IMR-90 (cell line): ENCODE measurements around the gene FBXW2. TPM values are rescaled to one million over a fixed set of nuclear protein-coding genes. Genes with fewer than 3 reads are reported as not detected.

ENCODE experiments used
- ATAC-seq: fragments of 200-7000 bp; cut with Tn5 transposase; 2 replicates; pipeline ENCODE4 v1.9.1; 2020; ENCODE audit warnings: low read depth, mild to moderate bottlenecking, moderate library complexity
- BruUV-seq: library from RNA; stranded (reverse); fragments of 400-500 nt; replicated peaks from 2 replicates; lab custom pipeline; 2021; lab: Mats Ljungman, UMichigan
- CTCF ChIA-PET: fragments of 300-600 bp; formaldehyde crosslinking; extraction: SDS; loops from one replicate; lab custom pipeline; 2021; ENCODE audit warnings: antibody characterized with exemption; lab: Yijun Ruan, JAX
- POLR2A ChIA-PET: fragments of 300-600 bp; sonication (Branson Sonifier 250); formaldehyde crosslinking; loops from one replicate; lab custom pipeline; 2022; ENCODE audit warnings: antibody characterized with exemption; ENCODE audit not compliant: unreplicated experiment; lab: Charles Lee
- DNase-seq: peaks from one replicate; pipeline ENCODE4 v3.0.0; 2013
- H2AFZ ChIP-seq: replicated peaks from 2 replicates; pipeline ENCODE3; 2013; ENCODE audit warnings: low read length, mild to moderate bottlenecking; ENCODE audit not compliant: poor library complexity
- H2AK5ac ChIP-seq: 2 replicates; pipeline ENCODE4 v1.6.1; 2013; ENCODE audit warnings: low read depth, low read length, inconsistent platforms
- H2AK9ac ChIP-seq: replicated peaks from 2 replicates; pipeline ENCODE3; 2013; ENCODE audit warnings: mild to moderate bottlenecking, low read depth, low read length, moderate library complexity; ENCODE audit not compliant: poor library complexity
- H2BK120ac ChIP-seq: 2 replicates; pipeline ENCODE4 v1.6.1; 2013; ENCODE audit warnings: low read depth, low read length, inconsistent platforms
- H2BK15ac ChIP-seq: 3 replicates; pipeline ENCODE4 v1.6.1; 2013; ENCODE audit warnings: low read depth, low read length, inconsistent platforms
- H2BK20ac ChIP-seq: 2 replicates; pipeline ENCODE4 v1.6.1; 2013; ENCODE audit warnings: low read depth, mild to moderate bottlenecking, inconsistent platforms, low read length, moderate library complexity
- H2BK5ac ChIP-seq: 2 replicates; pipeline ENCODE4 v1.6.1; 2013; ENCODE audit warnings: mild to moderate bottlenecking, low read depth, low read length, inconsistent platforms; ENCODE audit not compliant: poor library complexity, severe bottlenecking
- H3K14ac ChIP-seq: replicated peaks from 2 replicates; pipeline ENCODE4 v1.6.1; 2013; ENCODE audit warnings: low read depth, low read length, inconsistent platforms
- H3K18ac ChIP-seq: 2 replicates; pipeline ENCODE4 v1.6.1; 2013; ENCODE audit warnings: low read depth, low read length, control low read depth
- H3K23ac ChIP-seq: 2 replicates; pipeline ENCODE4 v1.6.1; 2013; ENCODE audit warnings: low read depth, low read length, inconsistent platforms
- H3K27ac ChIP-seq: 2 replicates; pipeline ENCODE4 v1.5.1; 2013; ENCODE audit warnings: mild to moderate bottlenecking, control low read depth, low read length; ENCODE audit not compliant: insufficient read depth
- H3K27me3 ChIP-seq: 2 replicates; pipeline ENCODE4 v1.6.1; 2013; ENCODE audit warnings: low read length; ENCODE audit not compliant: control insufficient read depth, insufficient read depth
- H3K36me3 ChIP-seq: 2 replicates; pipeline ENCODE4 v1.6.1; 2013; ENCODE audit warnings: low read length, mixed read lengths; ENCODE audit not compliant: control insufficient read depth, insufficient read depth
- H3K4ac ChIP-seq: 2 replicates; pipeline ENCODE4 v1.6.1; 2013; ENCODE audit warnings: low read depth, low read length, inconsistent platforms
- H3K4me1 ChIP-seq: 2 replicates; pipeline ENCODE4 v1.6.1; 2013; ENCODE audit warnings: low read length, mixed read lengths; ENCODE audit not compliant: control insufficient read depth, insufficient read depth
- H3K4me2 ChIP-seq: 2 replicates; pipeline ENCODE4 v1.6.1; 2013; ENCODE audit warnings: low read depth, mild to moderate bottlenecking, control low read depth, low read length, moderate library complexity
- H3K4me3 ChIP-seq: 2 replicates; pipeline ENCODE4 v1.5.1; 2013; ENCODE audit warnings: low read depth, mild to moderate bottlenecking, control low read depth, low read length, moderate library complexity; ENCODE audit not compliant: insufficient read depth
- H3K56ac ChIP-seq: 2 replicates; pipeline ENCODE4 v1.6.1; 2013; ENCODE audit warnings: low read length, inconsistent platforms; ENCODE audit not compliant: insufficient read depth; ENCODE audit errors: extremely low read depth
- H3K79me1 ChIP-seq, 2 experiments: 2 replicates each; pipeline ENCODE4 v1.6.1; 2013; ENCODE audit warnings: low read length in 2 of 2, inconsistent platforms in 1 of 2, low read depth in 1 of 2
- H3K9ac ChIP-seq: 2 replicates; pipeline ENCODE4 v1.6.1; 2013; ENCODE audit warnings: low read depth, low read length, control low read depth
- H3K9me1 ChIP-seq: 2 replicates; pipeline ENCODE4 v1.6.1; 2013; ENCODE audit warnings: low read length, inconsistent platforms; ENCODE audit not compliant: insufficient read depth
- H3K9me3 ChIP-seq: 2 replicates; pipeline ENCODE4 v1.6.1; 2013; ENCODE audit warnings: low read length; ENCODE audit not compliant: control insufficient read depth, insufficient read depth
- H4K20me1 ChIP-seq: 2 replicates; pipeline ENCODE4 v1.6.1; 2013; ENCODE audit warnings: low read length, inconsistent platforms; ENCODE audit not compliant: insufficient read depth
- H4K5ac ChIP-seq: 2 replicates; pipeline ENCODE4 v1.6.1; 2013; ENCODE audit warnings: mild to moderate bottlenecking, low read depth, low read length, control low read depth
- H4K8ac ChIP-seq, 2 experiments: 2 replicates each; pipeline ENCODE4 v1.6.1; 2013; ENCODE audit warnings: low read depth in 2 of 2, low read length in 2 of 2, control low read depth in 1 of 2, inconsistent platforms in 1 of 2
- H4K91ac ChIP-seq: 2 replicates; pipeline ENCODE4 v1.6.1; 2013; ENCODE audit warnings: low read depth, low read length, inconsistent platforms; ENCODE audit not compliant: insufficient read depth
- BHLHE40 ChIP-seq: fragments of 150-350 bp; IDR thresholded peaks from 2 replicates; pipeline ENCODE4 v1.6.1; 2016; ENCODE audit warnings: mild to moderate bottlenecking, low read depth, low read length
- CEBPB ChIP-seq: IDR thresholded peaks from 2 replicates; pipeline ENCODE4 v1.6.1; 2012; ENCODE audit warnings: low read depth, low read length, improper control_type of control experiment
- CHD1 ChIP-seq: IDR thresholded peaks from 2 replicates; pipeline ENCODE4 v1.6.1; 2012; ENCODE audit warnings: low read depth, low read length, improper control_type of control experiment
- ELK1 ChIP-seq: fragments of 150-350 bp; IDR thresholded peaks from 2 replicates; pipeline ENCODE4 v1.6.1; 2016; ENCODE audit warnings: low read depth, mild to moderate bottlenecking, low read length, moderate library complexity, borderline replicate concordance
- FOS ChIP-seq: fragments of 150-350 bp; IDR thresholded peaks from 2 replicates; pipeline ENCODE4 v1.6.1; 2016; ENCODE audit warnings: low read depth, low read length
- MAFK ChIP-seq: IDR thresholded peaks from 2 replicates; pipeline ENCODE4 v1.6.1; 2012; ENCODE audit warnings: low read depth, low read length, improper control_type of control experiment
- MAZ ChIP-seq: IDR thresholded peaks from 2 replicates; pipeline ENCODE4 v1.6.1; 2012; ENCODE audit warnings: low read depth, mild to moderate bottlenecking, low read length, improper control_type of control experiment, moderate library complexity, borderline replicate concordance
- MXI1 ChIP-seq: IDR thresholded peaks from 2 replicates; pipeline ENCODE4 v1.6.1; 2012; ENCODE audit warnings: low read depth, mild to moderate bottlenecking, low read length, moderate library complexity, borderline replicate concordance
- NFE2L2 ChIP-seq: fragments of 150-350 bp; IDR thresholded peaks from 2 replicates; pipeline ENCODE4 v1.6.1; 2016; ENCODE audit warnings: low read depth, mild to moderate bottlenecking, low read length
- POLR2A ChIP-seq: IDR thresholded peaks from 2 replicates; pipeline ENCODE4 v1.6.1; 2012; ENCODE audit warnings: mild to moderate bottlenecking, low read depth, low read length
- RAD21 ChIP-seq: IDR thresholded peaks from 2 replicates; pipeline ENCODE4 v1.6.1; 2012; ENCODE audit warnings: low read length, improper control_type of control experiment
- RCOR1 ChIP-seq: IDR thresholded peaks from 2 replicates; pipeline ENCODE4 v1.6.1; 2012; ENCODE audit warnings: mild to moderate bottlenecking, low read length, improper control_type of control experiment; ENCODE audit not compliant: insufficient replicate concordance
- RFX5 ChIP-seq: IDR thresholded peaks from 2 replicates; pipeline ENCODE4 v1.8.0; 2012; ENCODE audit warnings: low read depth, mild to moderate bottlenecking, low read length, moderate library complexity
- SMC3 ChIP-seq: fragments of 150-350 bp; IDR thresholded peaks from 2 replicates; pipeline ENCODE4 v1.6.1; 2016; ENCODE audit warnings: low read depth, mild to moderate bottlenecking, antibody characterized with exemption, low read length, moderate library complexity
- USF2 ChIP-seq: fragments of 150-350 bp; IDR thresholded peaks from 2 replicates; pipeline ENCODE4 v1.6.1; 2017; ENCODE audit warnings: mild to moderate bottlenecking, antibody characterized with exemption, low read length, low read depth
- WGBS, 2 experiments: methylation state at CpG; one replicate each; pipeline versions ENCODE4 v1.1.5 to v1.1.7; 2013; ENCODE audit warnings: missing lambda C conversion rate in 2 of 2; ENCODE audit not compliant: insufficient read length in 1 of 2; ENCODE audit errors: extremely low coverage in 2 of 2; 5-methylcytosine and 5-hydroxymethylcytosine counted together
- dilution Hi-C: fragments of 300-500 bp; cut with HindIII; formaldehyde crosslinking; loops from one replicate; pipeline ENCODE4 v1.14.3; 2018; ENCODE audit warnings: low sequenced_read_pairs; ENCODE audit not compliant: unreplicated experiment
- in situ Hi-C: fragments of 300-500 bp; cut with MboI; formaldehyde crosslinking; loops from 3 replicates; pipeline ENCODE4 v1.14.3; 2019; ENCODE audit warnings: low sequenced_read_pairs, inconsistent platforms, mixed read lengths
- intact Hi-C: fragments of 100-400 bp; cut with micrococcal nuclease; formaldehyde crosslinking; loops from 2 replicates; pipeline ENCODE4 v1.10.0; 2022
- polyA plus RNA-seq, 3 experiments: library from polyadenylated mRNA; depleted of rRNA; stranded (reverse); fragments of >200 nt; gene quantifications; 2 replicates each; pipeline ENCODE4 v1.2.3, GENCODE V29; 2012; ENCODE audit warnings: low replicate concordance in 1 of 3
- total RNA-seq: library from RNA; depleted of rRNA; stranded (reverse); fragments of >200 nt; gene quantifications from 2 replicates; pipeline ENCODE4 v1.2.3, GENCODE V29; 2012
- TF ChIP-seq, protein P1 (sequence below): conservative IDR thresholded peaks from 2 replicates; pipeline ENCODE4 v1.5.1; 2012; ENCODE audit warnings: mild to moderate bottlenecking, low read depth, low read length, improper control_type of control experiment

FBXW2 gene
- total and polyA plus RNA-seq, 2 of the 4 experiments (the other 2 are of a cell fraction), result 27.1 to 43.5 TPM

GRCh38 chr9:120758544-120758943 lies 34.7 kb downstream of the FBXW2 start:
- no peak overlapping the region for H4K8ac ChIP-seq
- no peak overlapping the region for H3K14ac ChIP-seq
- H3K27me3 ChIP-seq, result no peaks in the 10 kb centered on the region
- no peak for DNase-seq
- no peak overlapping the region for H3K27ac ChIP-seq
- H3K36me3 ChIP-seq, result peaks cover 9% of the 10 kb centered on the region
- POLR2A ChIA-PET, result no interaction called here
- peaks cover 10% of the 10 kb centered on the region for H3K4me1 ChIP-seq
- TF ChIP-seq ELK1, result no peak
- TF ChIP-seq, protein P1, sequence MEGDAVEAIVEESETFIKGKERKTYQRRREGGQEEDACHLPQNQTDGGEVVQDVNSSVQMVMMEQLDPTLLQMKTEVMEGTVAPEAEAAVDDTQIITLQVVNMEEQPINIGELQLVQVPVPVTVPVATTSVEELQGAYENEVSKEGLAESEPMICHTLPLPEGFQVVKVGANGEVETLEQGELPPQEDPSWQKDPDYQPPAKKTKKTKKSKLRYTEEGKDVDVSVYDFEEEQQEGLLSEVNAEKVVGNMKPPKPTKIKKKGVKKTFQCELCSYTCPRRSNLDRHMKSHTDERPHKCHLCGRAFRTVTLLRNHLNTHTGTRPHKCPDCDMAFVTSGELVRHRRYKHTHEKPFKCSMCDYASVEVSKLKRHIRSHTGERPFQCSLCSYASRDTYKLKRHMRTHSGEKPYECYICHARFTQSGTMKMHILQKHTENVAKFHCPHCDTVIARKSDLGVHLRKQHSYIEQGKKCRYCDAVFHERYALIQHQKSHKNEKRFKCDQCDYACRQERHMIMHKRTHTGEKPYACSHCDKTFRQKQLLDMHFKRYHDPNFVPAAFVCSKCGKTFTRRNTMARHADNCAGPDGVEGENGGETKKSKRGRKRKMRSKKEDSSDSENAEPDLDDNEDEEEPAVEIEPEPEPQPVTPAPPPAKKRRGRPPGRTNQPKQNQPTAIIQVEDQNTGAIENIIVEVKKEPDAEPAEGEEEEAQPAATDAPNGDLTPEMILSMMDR, result no peak
- TF ChIP-seq FOS, result no peak
- TF ChIP-seq NFE2L2, result no peak
- TF ChIP-seq SMC3, result no peak
- TF ChIP-seq POLR2A, result no peak
- no peak for TF ChIP-seq RAD21
- TF ChIP-seq RCOR1, result no peak
- no peak for TF ChIP-seq MAZ
- no peak for TF ChIP-seq MXI1
- TF ChIP-seq RFX5, result no peak
- TF ChIP-seq CEBPB, result no peak
- TF ChIP-seq MAFK, result no peak
- TF ChIP-seq BHLHE40, result no peak
- TF ChIP-seq CHD1, result no peak
- TF ChIP-seq USF2, result no peak
- H2BK15ac ChIP-seq, result no peak overlapping the region
- in situ Hi-C loops (loop anchor here (10.0 to 25.0 kb wide), 2 partner anchors 306 to 629 kb away; no protein-coding TSS in a partner anchor), intact Hi-C loops (loop anchor here (5.0 kb wide), 3 partner anchors 214 to 439 kb away; partner anchors contain the start of gene CNTRL), dilution Hi-C loops (no loop called here)
- H3K4ac ChIP-seq, result no peak overlapping the region
- 0 out of 2 replicates have a peak, but pooled peaks cover 2% of the 10 kb centered on the region for H3K9me1 ChIP-seq
- BruUV-seq, result no TSS peak
- no CpG with 5 or more reads among the region's 3 CpGs for WGBS, 2 experiments
- H4K5ac ChIP-seq, result no peak overlapping the region
- no peak overlapping the region for H3K9ac ChIP-seq
- H2BK5ac ChIP-seq, result no peak overlapping the region
- H2AK5ac ChIP-seq, result no peak overlapping the region
- no peak for ATAC-seq
- H4K20me1 ChIP-seq, result 0 out of 2 replicates have a peak, but pooled peaks cover 3% of the 10 kb centered on the region
- no peak overlapping the region for H4K91ac ChIP-seq
- no peak overlapping the region for H2BK120ac ChIP-seq
- CTCF ChIA-PET, result no interaction called here
- H3K23ac ChIP-seq, result no peak overlapping the region
- no peak overlapping the region for H2AFZ ChIP-seq
- no peak overlapping the region for H3K56ac ChIP-seq
- H2BK20ac ChIP-seq, result no peak overlapping the region
- H3K4me3 ChIP-seq, result no peak overlapping the region
- no peak overlapping the region for H3K18ac ChIP-seq
- peaks cover 0 to 20% of the 10 kb centered on the region in 2 experiments; a peak in 2 of 4 replicates for H3K79me1 ChIP-seq
- H3K9me3 ChIP-seq, result no peaks in the 10 kb centered on the region
- no peak overlapping the region for H3K4me2 ChIP-seq
- H2AK9ac ChIP-seq, result no peak overlapping the region
